Breast epithelium (tissue), 4 donors: Measurements from ENCODE around the gene PEX11G. TPM values are rescaled to one million over a fixed set of nuclear protein-coding genes. Genes with fewer than 3 reads are reported as not detected.

Experiments
- DNase-seq, 2 donors: peaks; one replicate each; pipeline ENCODE4 v3.0.0-alpha.2; 2019; ENCODE audit warnings: low spot score in 2 of 2
- H3K27ac ChIP-seq, 2 donors: fragments of 200-600 bp; sonication (generic) in 1 of 2; one replicate each; pipeline ENCODE4 v1.5.1; 2016 to 2019; ENCODE audit warnings: mild to moderate bottlenecking in 1 of 2
- H3K27me3 ChIP-seq, 2 donors: fragments of 200-600 bp; sonication (generic) in 1 of 2; one replicate each; pipeline versions ENCODE4 v1.5.1 to v1.6.0; 2017 to 2019; ENCODE audit warnings: control low read depth in 1 of 2, mild to moderate bottlenecking in 1 of 2
- H3K36me3 ChIP-seq: fragments of 200-600 bp; one replicate; pipeline ENCODE4 v1.5.1; 2019
- H3K4me1 ChIP-seq, 2 donors: fragments of 200-600 bp; sonication (generic); one replicate each; pipeline ENCODE4 v1.5.1; 2016 to 2019; ENCODE audit warnings: control low read depth in 1 of 2
- H3K4me3 ChIP-seq, 3 donors: fragments of 200-600 bp; sonication (generic); 1 replicate in 2 of 3; 2 replicates in 1 of 3; pipeline ENCODE4 v1.5.1; 2016 to 2019; ENCODE audit warnings: mild to moderate bottlenecking in 3 of 3, moderate library complexity in 2 of 3
- H3K9me3 ChIP-seq, 2 donors: fragments of 200-600 bp; sonication (generic) in 1 of 2; one replicate each; pipeline ENCODE4 v1.5.1; 2016 to 2019; ENCODE audit warnings: control low read depth in 1 of 2
- CTCF ChIP-seq, 3 donors: fragments of 450-650 bp; IDR thresholded peaks; one replicate each; pipeline ENCODE4 v1.5.1; 2016 to 2017; ENCODE audit warnings: antibody characterized with exemption in 3 of 3, mild to moderate bottlenecking in 3 of 3, moderate library complexity in 3 of 3
- POLR2A ChIP-seq: fragments of 450-650 bp; IDR thresholded peaks from one replicate; pipeline ENCODE4 v1.6.1; 2016; ENCODE audit warnings: antibody characterized with exemption, mild to moderate bottlenecking, moderate library complexity
- POLR2AphosphoS5 ChIP-seq, 3 donors: sonication (generic); formaldehyde crosslinking; IDR thresholded peaks; one replicate each; pipeline ENCODE4 v1.6.1; 2017; ENCODE audit warnings: antibody characterized with exemption in 3 of 3
- intact Hi-C: fragments of 100-400 bp; cut with DNase I; formaldehyde crosslinking; loops from one replicate; pipeline ENCODE4 v1.15.1; 2023; ENCODE audit warnings: low total_unique reads
- total RNA-seq, 3 donors: library from RNA; depleted of rRNA; stranded (reverse); fragments of >200 nt; gene quantifications; one replicate each; pipeline ENCODE4 v1.1.0, GENCODE V29; 2016

The PEX11G gene
- total RNA-seq, 3 donors from 2014 or later = 5.4 to 9.8 (median 7.2) TPM

GRCh38 chr19:7524992-7525739, 36.3 kb upstream of the PEX11G start:
- Histone ChIP-seq H3K4me1 (peaks cover 6 to 7% of the 10 kb centered on the region in 2 donors), H3K27ac (no peak overlapping the region), H3K9me3 (no peaks in the 10 kb centered on the region), H3K4me3 (no peak overlapping the region), H3K27me3 (no peaks in the 10 kb centered on the region), H3K36me3 (peaks cover under 1% of the 10 kb centered on the region)
- DNase-seq = no peak
- TF ChIP-seq CTCF (IDR thresholded peaks at IDR 0.05) = no peak
- no peak for TF ChIP-seq POLR2AphosphoS5 (IDR thresholded peaks at IDR 0.05)
- TF ChIP-seq POLR2A = no peak
- intact Hi-C loops = no loop called here

GRCh38 chr19:7524523-7524922, 35.7 kb upstream of the PEX11G start:
- no peak for DNase-seq
- H3K36me3 ChIP-seq = peaks cover 6% of the 10 kb centered on the region
- no peaks in the 10 kb centered on the region for H3K9me3 ChIP-seq
- no peak for TF ChIP-seq POLR2A
- no peak for TF ChIP-seq CTCF (IDR thresholded peaks at IDR 0.05)
- no peak for TF ChIP-seq POLR2AphosphoS5 (IDR thresholded peaks at IDR 0.05)
- H3K4me3 ChIP-seq = no peak overlapping the region
- peaks cover 6 to 7% of the 10 kb centered on the region in 2 donors for H3K4me1 ChIP-seq
- no peak overlapping the region for H3K27ac ChIP-seq
- intact Hi-C loops = no loop called here
- H3K27me3 ChIP-seq = no peaks in the 10 kb centered on the region

- intact Hi-C loops = no loop called here
- peaks cover 6 to 7% of the 10 kb centered on the region in 2 donors for H3K4me1 ChIP-seq
- no peaks in the 10 kb centered on the region for H3K27me3 ChIP-seq
- no peaks in the 10 kb centered on the region for H3K9me3 ChIP-seq
- no peak for TF ChIP-seq POLR2A
- TF ChIP-seq POLR2AphosphoS5 (IDR thresholded peaks at IDR 0.05) = no peak
- no peak for TF ChIP-seq CTCF (IDR thresholded peaks at IDR 0.05)
- peaks cover 8% of the 10 kb centered on the region for H3K36me3 ChIP-seq
- no peak for DNase-seq
- H3K27ac ChIP-seq = peak overlapping the region in 1 of 2 donors; percentile 45
- peak overlapping the region; percentile 68 to 90 (median 82) for H3K4me3 ChIP-seq
Observed at GRCh38 chr19:7522923-7523667, 34.3 kb upstream of the PEX11G start.

- H3K36me3 ChIP-seq = peaks cover 8% of the 10 kb centered on the region
- peak within 1 kb of the TSS; percentile 45 to 71 for H3K27ac ChIP-seq
- H3K4me3 ChIP-seq = peak within 1 kb of the TSS; percentile 68 to 90 (median 82)
- no peak for TF ChIP-seq POLR2A
- peak; percentile 85 to 89 (median 85) for TF ChIP-seq POLR2AphosphoS5 (IDR thresholded peaks at IDR 0.05)
- no peak for TF ChIP-seq CTCF (IDR thresholded peaks at IDR 0.05)
- H3K9me3 ChIP-seq = no peaks in the 10 kb centered on the region
- peak; percentile 99 for DNase-seq
- H3K4me1 ChIP-seq = peaks cover 6 to 7% of the 10 kb centered on the region in 2 donors
- intact Hi-C loops = no loop called here
- H3K27me3 ChIP-seq = no peaks in the 10 kb centered on the region
Observed at GRCh38 chr19:7522072-7522922, 33.5 kb upstream of the PEX11G start, which contains the start of gene MCOLN1. Gene MCOLN1, plus strand, starts transcription at chr19:7522624. Its CDS starts 127 bp downstream, at chr19:7522751.
